Measurements from ENCODE around the gene GLRX3.

GLRX3 gene

GRCh38 chr10:130215931-130216231 is 79.7 kb downstream of the GLRX3 start:
- TF ChIP-seq, protein P1, sequence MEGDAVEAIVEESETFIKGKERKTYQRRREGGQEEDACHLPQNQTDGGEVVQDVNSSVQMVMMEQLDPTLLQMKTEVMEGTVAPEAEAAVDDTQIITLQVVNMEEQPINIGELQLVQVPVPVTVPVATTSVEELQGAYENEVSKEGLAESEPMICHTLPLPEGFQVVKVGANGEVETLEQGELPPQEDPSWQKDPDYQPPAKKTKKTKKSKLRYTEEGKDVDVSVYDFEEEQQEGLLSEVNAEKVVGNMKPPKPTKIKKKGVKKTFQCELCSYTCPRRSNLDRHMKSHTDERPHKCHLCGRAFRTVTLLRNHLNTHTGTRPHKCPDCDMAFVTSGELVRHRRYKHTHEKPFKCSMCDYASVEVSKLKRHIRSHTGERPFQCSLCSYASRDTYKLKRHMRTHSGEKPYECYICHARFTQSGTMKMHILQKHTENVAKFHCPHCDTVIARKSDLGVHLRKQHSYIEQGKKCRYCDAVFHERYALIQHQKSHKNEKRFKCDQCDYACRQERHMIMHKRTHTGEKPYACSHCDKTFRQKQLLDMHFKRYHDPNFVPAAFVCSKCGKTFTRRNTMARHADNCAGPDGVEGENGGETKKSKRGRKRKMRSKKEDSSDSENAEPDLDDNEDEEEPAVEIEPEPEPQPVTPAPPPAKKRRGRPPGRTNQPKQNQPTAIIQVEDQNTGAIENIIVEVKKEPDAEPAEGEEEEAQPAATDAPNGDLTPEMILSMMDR (IDR thresholded peaks at IDR 0.05; ENCODE audit: insufficient read depth, low read depth, low read length, missing control alignments): no peak
- DNase-seq (ENCODE audit: low read depth): no peak

DNA sequence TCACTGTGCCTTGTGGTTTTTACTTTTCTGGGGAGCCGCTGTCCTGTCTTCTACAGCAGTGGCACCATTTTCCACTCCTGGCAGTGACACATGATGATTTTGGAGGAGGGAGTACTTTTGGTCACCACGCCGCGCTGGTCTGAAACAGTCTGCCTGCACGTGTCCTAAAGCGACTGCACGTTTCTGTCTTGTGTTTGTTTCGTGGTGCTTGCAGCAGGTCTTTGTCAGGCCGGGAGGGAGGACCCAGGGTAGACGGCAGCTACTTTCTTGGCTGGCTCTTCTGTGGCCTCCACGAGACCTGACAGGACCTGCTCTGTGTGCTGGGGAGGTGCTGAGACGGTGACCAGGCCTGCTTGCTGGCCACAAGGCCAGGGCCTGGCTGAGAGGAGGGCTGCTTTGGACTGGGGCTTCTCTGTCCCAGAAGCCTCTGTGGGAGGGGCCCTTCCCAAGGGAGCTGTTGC is 82.0 kb downstream of the GLRX3 start:
- no peak for DNase-seq (ENCODE audit: low read depth)
- TF ChIP-seq, protein P1 (IDR thresholded peaks at IDR 0.05; ENCODE audit: insufficient read depth, low read depth, low read length, missing control alignments): no peak
- no peak overlapping the region for H3K4me3 ChIP-seq (ENCODE audit: low read depth, low read length)

More at GRCh38 chr10:130215931-130216231, 79.7 kb downstream of the GLRX3 start:
- no peak overlapping the region for H3K4me3 ChIP-seq (ENCODE audit: low read depth, low read length)

DNA sequence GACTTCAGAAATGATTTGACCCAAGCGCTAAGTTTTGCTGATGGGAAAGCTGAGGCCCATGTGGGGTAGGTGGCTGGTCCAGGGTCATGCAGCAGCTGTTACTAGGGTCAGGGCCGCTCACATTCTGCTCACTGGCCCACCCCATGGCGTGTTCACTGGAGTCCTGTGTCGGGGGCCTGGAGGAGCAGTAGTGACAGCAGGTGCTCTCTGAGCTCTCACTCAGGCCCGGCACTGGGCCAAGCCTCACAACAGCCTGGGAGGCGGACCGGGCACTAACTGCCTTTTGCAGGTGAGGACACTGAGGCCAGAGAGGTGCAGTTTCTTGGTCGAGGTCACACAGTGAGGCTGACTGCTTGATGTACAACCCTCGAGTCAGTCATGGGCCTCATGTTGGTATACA is 82.7 kb downstream of the GLRX3 start:
- TF ChIP-seq, protein P1 (IDR thresholded peaks at IDR 0.05; ENCODE audit: insufficient read depth, low read depth, low read length, missing control alignments): no peak
- H3K4me3 ChIP-seq (ENCODE audit: low read depth, low read length): no peak overlapping the region
- DNase-seq (ENCODE audit: low read depth): no peak

DNA sequence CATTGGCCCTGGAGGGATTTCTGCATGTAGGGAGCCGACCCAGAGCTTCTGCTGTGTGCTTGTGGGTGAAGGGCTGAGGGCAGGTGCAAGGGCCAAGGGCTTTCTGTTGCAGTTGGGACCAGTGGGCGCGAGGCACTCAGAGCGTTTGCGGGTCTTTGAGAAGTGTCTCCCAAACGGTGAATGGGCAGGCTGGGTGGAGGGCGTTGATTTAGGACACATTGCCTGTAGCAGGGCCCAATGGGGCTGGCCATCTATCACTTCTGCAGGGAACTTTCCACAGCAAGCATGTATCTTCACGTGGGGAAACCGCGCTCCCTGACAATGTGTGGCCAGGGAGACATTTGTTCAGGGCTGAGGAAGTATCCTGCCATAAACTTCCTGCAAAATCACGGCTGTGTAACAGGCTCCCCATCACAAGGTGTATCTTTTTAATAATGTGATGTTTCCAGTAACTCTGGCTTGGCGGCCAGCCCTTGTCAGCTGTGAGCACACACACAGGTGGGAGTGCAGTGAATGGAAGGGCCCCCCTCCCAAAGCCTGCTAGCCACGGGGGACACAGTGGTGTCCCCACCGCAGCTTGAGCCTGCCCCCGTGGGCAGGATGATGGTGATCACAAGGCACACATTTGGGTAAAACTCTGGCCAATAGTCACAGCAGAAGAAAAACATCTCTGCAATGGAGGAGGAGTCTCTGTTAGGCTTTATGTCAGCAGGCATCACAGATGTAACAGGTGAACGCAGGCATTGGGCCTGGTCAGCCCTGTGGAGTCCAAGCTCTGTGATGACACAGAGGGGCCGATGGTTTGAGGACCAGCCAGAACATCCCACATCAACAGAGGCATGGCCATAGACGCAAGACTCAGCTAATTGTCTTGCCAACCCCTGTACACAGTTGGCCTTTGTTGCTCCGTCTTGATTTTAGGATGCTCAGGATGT is 84.3 kb downstream of the GLRX3 start:
- TF ChIP-seq, protein P1 (IDR thresholded peaks at IDR 0.05; ENCODE audit: insufficient read depth, low read depth, low read length, missing control alignments): no peak
- no peak overlapping the region for H3K4me3 ChIP-seq (ENCODE audit: low read depth, low read length)
- DNase-seq (ENCODE audit: low read depth): no peak

- TF ChIP-seq, protein P1 (IDR thresholded peaks at IDR 0.05; ENCODE audit: insufficient read depth, low read depth, low read length, missing control alignments): no peak
- no peak for DNase-seq (ENCODE audit: low read depth)
- H3K4me3 ChIP-seq (ENCODE audit: low read depth, low read length): no peak overlapping the region
Measured at GRCh38 chr10:130221456-130222375, 85.5 kb downstream of the GLRX3 start.

DNA sequence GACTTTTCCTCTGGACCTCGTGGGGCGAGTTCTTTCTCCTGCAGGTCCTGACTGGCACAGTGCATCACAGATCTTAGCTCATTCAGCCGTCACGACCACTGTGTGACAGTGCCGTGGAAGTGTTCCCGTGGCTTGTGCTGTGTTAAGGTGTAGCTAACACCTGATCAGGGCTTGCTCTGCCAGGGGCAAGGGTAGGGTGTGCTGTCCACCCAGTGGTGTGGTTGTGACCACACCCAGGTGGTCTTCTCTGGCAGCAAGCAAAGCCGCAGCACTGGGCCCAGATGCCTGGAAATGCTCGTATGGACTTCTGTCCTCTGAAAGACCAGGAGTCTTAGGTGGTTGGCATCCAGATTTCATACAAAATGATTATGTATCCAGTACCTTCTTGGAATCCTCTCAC is 86.2 kb downstream of the GLRX3 start:
- no peak overlapping the region for H3K4me3 ChIP-seq (ENCODE audit: low read depth, low read length)
- no peak for DNase-seq (ENCODE audit: low read depth)
- TF ChIP-seq, protein P1 (IDR thresholded peaks at IDR 0.05; ENCODE audit: insufficient read depth, low read depth, low read length, missing control alignments): no peak
